GM23338 (cell line): Measurements from ENCODE around the gene BMF. TPM values are rescaled to one million over a fixed set of nuclear protein-coding genes. Genes with fewer than 3 reads are reported as not detected.

ENCODE experiments used
- ATAC-seq: fragments of 200-7000 bp; cut with Tn5 transposase; 3 replicates; pipeline ENCODE4 v1.9.1; 2020
- DNase-seq: peaks from one replicate; pipeline ENCODE4 v3.0.0-alpha.2; 2015; ENCODE audit warnings: low spot score
- H2AFZ ChIP-seq: fragments of 200-600 bp; sonication (generic); 2 replicates; pipeline ENCODE4 v1.8.0; 2016; ENCODE audit warnings: antibody characterized with exemption, mild to moderate bottlenecking, moderate library complexity
- H3F3A ChIP-seq: fragments of 200-600 bp; sonication (generic); replicated peaks from 2 replicates; pipeline ENCODE4 v1.8.0; 2017; ENCODE audit warnings: antibody characterized with exemption, mixed run types, low read depth
- H3K27ac ChIP-seq: fragments of 200-600 bp; sonication (generic); 2 replicates; pipeline ENCODE4 v1.6.1; 2016; ENCODE audit warnings: low read depth
- H3K27me3 ChIP-seq: fragments of 200-600 bp; sonication (generic); 2 replicates; pipeline ENCODE4 v1.8.0; 2016; ENCODE audit warnings: mild to moderate bottlenecking, mixed run types, moderate library complexity; ENCODE audit not compliant: insufficient read depth
- H3K36me3 ChIP-seq: fragments of 200-600 bp; sonication (generic); 2 replicates; pipeline ENCODE4 v1.8.0; 2016; ENCODE audit warnings: mild to moderate bottlenecking; ENCODE audit not compliant: insufficient read depth
- H3K4me1 ChIP-seq: fragments of 200-600 bp; sonication (generic); 2 replicates; pipeline ENCODE4 v1.8.0; 2016; ENCODE audit warnings: mild to moderate bottlenecking, moderate library complexity; ENCODE audit not compliant: insufficient read depth
- H3K4me2 ChIP-seq: fragments of 200-600 bp; sonication (generic); 2 replicates; pipeline ENCODE4 v1.7.1; 2017; ENCODE audit warnings: mixed run types
- H3K4me3 ChIP-seq: fragments of 200-600 bp; sonication (generic); 2 replicates; pipeline ENCODE4 v1.6.1; 2016; ENCODE audit warnings: mixed run types
- H3K79me2 ChIP-seq: fragments of 200-600 bp; sonication (generic); replicated peaks from 2 replicates; pipeline ENCODE4 v1.8.0; 2017; ENCODE audit warnings: mild to moderate bottlenecking; ENCODE audit not compliant: insufficient read depth
- H3K9me2 ChIP-seq: fragments of 200-600 bp; sonication (generic); 2 replicates; pipeline ENCODE4 v1.8.0; 2017; ENCODE audit not compliant: insufficient read depth
- H4K20me1 ChIP-seq: fragments of 200-600 bp; sonication (generic); replicated peaks from 2 replicates; pipeline ENCODE4 v1.8.0; 2017; ENCODE audit warnings: mild to moderate bottlenecking; ENCODE audit not compliant: insufficient read depth
- H3K27ac Mint-ChIP-seq: 2 replicates; pipeline ENCODE4 v1.8.0; 2020; ENCODE audit warnings: inconsistent platforms, mild to moderate bottlenecking, moderate library complexity, mixed read lengths
- H3K27me3 Mint-ChIP-seq: 3 replicates; pipeline ENCODE4 v1.8.0; 2022; ENCODE audit warnings: low read depth, mild to moderate bottlenecking, moderate library complexity, mixed read lengths, inconsistent platforms; ENCODE audit not compliant: insufficient read depth, poor library complexity
- H3K36me3 Mint-ChIP-seq: 3 replicates; pipeline ENCODE4 v1.8.0; 2021; ENCODE audit warnings: low read depth, mild to moderate bottlenecking, inconsistent platforms, moderate library complexity, mixed read lengths
- H3K4me1 Mint-ChIP-seq: 3 replicates; pipeline ENCODE4 v1.8.0; 2020; ENCODE audit warnings: mild to moderate bottlenecking, inconsistent platforms, mixed read lengths
- H3K4me3 Mint-ChIP-seq: 3 replicates; pipeline ENCODE4 v1.8.0; 2021; ENCODE audit warnings: moderate library complexity, mild to moderate bottlenecking, inconsistent platforms, mixed read lengths
- H3K9me3 Mint-ChIP-seq: 3 replicates; pipeline ENCODE4 v1.8.0; 2020; ENCODE audit warnings: moderate library complexity, mild to moderate bottlenecking, inconsistent platforms, mixed read lengths
- ETS1 ChIP-seq: IDR thresholded peaks from 2 replicates; pipeline ENCODE4 v1.6.1; 2016; ENCODE audit warnings: antibody characterized with exemption
- EZH2phosphoT487 ChIP-seq: fragments of 200-600 bp; sonication (generic); IDR thresholded peaks from one replicate; pipeline ENCODE4 v1.8.1; 2018; ENCODE audit warnings: antibody characterized with exemption; ENCODE audit not compliant: unreplicated experiment
- JUNB ChIP-seq: IDR thresholded peaks from one replicate; pipeline ENCODE4 v1.6.1; 2016; ENCODE audit warnings: antibody characterized with exemption; ENCODE audit not compliant: unreplicated experiment
- POLR2AphosphoS5 ChIP-seq: IDR thresholded peaks from 2 replicates; pipeline ENCODE4 v1.6.1; 2016; ENCODE audit warnings: antibody characterized with exemption, low read depth
- ZNF114 ChIP-seq: fragments of 250-450 bp; sonication (Bioruptor Pico); IDR thresholded peaks from 2 replicates; pipeline ENCODE4 v1.5.0; 2020; ENCODE audit warnings: mild to moderate bottlenecking, moderate library complexity
- ZNF462 ChIP-seq: fragments of 250-450 bp; sonication (Bioruptor Pico); IDR thresholded peaks from 2 replicates; pipeline ENCODE4 v1.5.0; 2020; ENCODE audit warnings: mild to moderate bottlenecking, moderate library complexity
- polyA plus RNA-seq: library from polyadenylated mRNA; unstranded; fragments of >200 nt; fragmentation: Nextera tagmentation; extraction: Ambion mirVana; gene quantifications from 2 replicates; pipeline ENCODE4 v1.2.1, GENCODE V29; 2016
- total RNA-seq: library from RNA; depleted of rRNA; stranded (reverse); fragments of >200 nt; shearing (Covaris generic); gene quantifications from 2 replicates; pipeline ENCODE4 v1.2.3, GENCODE V29; 2014

Gene BMF
- total and polyA plus RNA-seq, 2 experiments from 2014 or later = 2.0 to 20.3 TPM

- TF ChIP-seq ZNF462 (CRISPR knock-in tag) (no peak), JUNB (no peak), ETS1 (no peak), ZNF114 (CRISPR knock-in tag) (no peak), EZH2phosphoT487 (no peak), POLR2AphosphoS5 (no peak)
Observed at GRCh38 chr15:40105517-40106202, 3.0 kb downstream of the BMF start (continued).

DNA sequence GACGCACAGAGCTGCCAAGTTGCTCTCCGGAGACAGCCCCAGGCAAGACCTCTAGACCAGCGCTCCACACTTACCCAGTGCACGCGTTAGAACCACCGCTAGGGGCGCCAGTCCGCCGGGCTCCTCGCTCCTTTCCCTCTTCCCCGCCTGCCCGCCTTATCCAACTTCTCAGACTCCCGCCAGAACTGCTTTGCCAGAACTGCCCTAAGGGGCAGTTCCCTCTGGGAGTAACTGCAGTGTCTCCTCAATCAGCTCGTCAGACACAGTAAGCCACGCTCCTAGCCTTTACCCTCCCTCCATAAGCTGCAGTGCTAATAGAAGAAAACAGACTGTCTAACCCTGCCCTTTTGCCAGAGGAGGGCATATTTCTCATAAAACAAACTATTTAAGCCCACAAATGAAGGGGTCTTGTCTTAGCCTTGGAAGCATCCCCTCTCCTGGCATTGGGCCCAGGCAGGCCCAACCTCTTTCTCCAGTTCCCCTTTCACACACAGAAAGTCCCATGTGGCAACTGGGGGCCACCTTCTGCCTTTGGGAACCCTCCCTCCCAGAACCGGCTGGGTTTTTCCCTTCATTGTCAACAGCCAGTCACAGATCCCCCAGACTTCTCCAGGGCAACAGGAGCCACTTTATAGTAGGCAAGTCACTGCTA is 3.7 kb downstream of the BMF start:
- DNase-seq = peak; percentile 97
- peak overlapping the region; percentile 36; the same call in 1 of the 2 replicates for H3K4me3 ChIP-seq
- peaks cover 35% of the 10 kb centered on the region for H3K27me3 Mint-ChIP-seq
- peaks cover 24% of the 10 kb centered on the region for H3F3A ChIP-seq
- peaks cover 13% of the 10 kb centered on the region; the same call in 2 of the 3 replicates for H3K36me3 Mint-ChIP-seq
- ATAC-seq = peak; percentile 42
- H3K4me1 Mint-ChIP-seq = peaks cover 77% of the 10 kb centered on the region
- H3K27ac Mint-ChIP-seq = peak overlapping the region; percentile 62
- H3K9me2 ChIP-seq = no peaks in the 10 kb centered on the region
- H3K27ac ChIP-seq = no peak overlapping the region; the same call in 1 of the 2 replicates
- H4K20me1 ChIP-seq = 0 out of 2 replicates have a peak, but pooled peaks cover 6% of the 10 kb centered on the region
- H3K9me3 Mint-ChIP-seq = no peaks in the 10 kb centered on the region
- H3K27me3 ChIP-seq = 0 out of 2 replicates have a peak, but pooled peaks cover 5% of the 10 kb centered on the region
- no peaks in the 10 kb centered on the region for H3K36me3 ChIP-seq
- peak overlapping the region; percentile 47 for H3K4me3 Mint-ChIP-seq
- 0 out of 2 replicates have a peak overlapping the region, but pooled peaks have one; percentile 56 for H2AFZ ChIP-seq
- peaks cover 74% of the 10 kb centered on the region for H3K4me1 ChIP-seq
- peak overlapping the region; percentile 81 for H3K4me2 ChIP-seq
- no peaks in the 10 kb centered on the region; the same call in 1 of the 2 replicates for H3K79me2 ChIP-seq
- TF ChIP-seq ZNF462 (CRISPR knock-in tag) = no peak
- TF ChIP-seq JUNB = no peak
